Activated naive CD4-positive, alpha-beta T cell treated with anti-CD3 and anti-CD28 coated beads, Interleukin-2, amount 50 U/mL, for 24 hours (primary cell): Measurements from ENCODE around the gene ROBO2.

Experiments used
- H3K27ac Mint-ChIP-seq: one replicate; pipeline ENCODE4 v1.8.0; 2021; ENCODE audit warnings: mild to moderate bottlenecking, mixed read lengths
- H3K27me3 Mint-ChIP-seq: one replicate; pipeline ENCODE4 v1.8.0; 2021; ENCODE audit warnings: mixed read lengths
- H3K36me3 Mint-ChIP-seq: one replicate; pipeline ENCODE4 v1.8.0; 2021; ENCODE audit warnings: mixed read lengths
- H3K4me1 Mint-ChIP-seq: one replicate; pipeline ENCODE4 v1.8.0; 2021; ENCODE audit warnings: mixed read lengths
- H3K4me3 Mint-ChIP-seq: one replicate; pipeline ENCODE4 v1.8.0; 2021; ENCODE audit warnings: mild to moderate bottlenecking, mixed read lengths
- H3K9me3 Mint-ChIP-seq: one replicate; pipeline ENCODE4 v1.8.0; 2021; ENCODE audit warnings: mixed read lengths

ROBO2 gene

GRCh38 chr3:77690284-77690845 is 650.5 kb downstream of the ROBO2 start:
- Mint-ChIP-seq H3K4me3 (no peak overlapping the region), H3K4me1 (no peaks in the 10 kb centered on the region), H3K27ac (no peak overlapping the region), H3K9me3 (no peaks in the 10 kb centered on the region), H3K36me3 (no peaks in the 10 kb centered on the region), H3K27me3 (no peaks in the 10 kb centered on the region)

GRCh38 chr3:77693147-77693546 is 653.2 kb downstream of the ROBO2 start:
- Mint-ChIP-seq H3K4me3 (no peak overlapping the region), H3K9me3 (no peaks in the 10 kb centered on the region), H3K36me3 (no peaks in the 10 kb centered on the region), H3K27me3 (no peaks in the 10 kb centered on the region), H3K4me1 (no peaks in the 10 kb centered on the region), H3K27ac (no peak overlapping the region)

GRCh38 chr3:77699125-77699691 is 659.3 kb downstream of the ROBO2 start:
- Mint-ChIP-seq H3K4me3 (no peak overlapping the region), H3K4me1 (no peaks in the 10 kb centered on the region), H3K27ac (no peak overlapping the region), H3K27me3 (no peaks in the 10 kb centered on the region), H3K36me3 (no peaks in the 10 kb centered on the region), H3K9me3 (peaks cover 5% of the 10 kb centered on the region)
